ENCODE results near the gene TDRD1.

DNA sequence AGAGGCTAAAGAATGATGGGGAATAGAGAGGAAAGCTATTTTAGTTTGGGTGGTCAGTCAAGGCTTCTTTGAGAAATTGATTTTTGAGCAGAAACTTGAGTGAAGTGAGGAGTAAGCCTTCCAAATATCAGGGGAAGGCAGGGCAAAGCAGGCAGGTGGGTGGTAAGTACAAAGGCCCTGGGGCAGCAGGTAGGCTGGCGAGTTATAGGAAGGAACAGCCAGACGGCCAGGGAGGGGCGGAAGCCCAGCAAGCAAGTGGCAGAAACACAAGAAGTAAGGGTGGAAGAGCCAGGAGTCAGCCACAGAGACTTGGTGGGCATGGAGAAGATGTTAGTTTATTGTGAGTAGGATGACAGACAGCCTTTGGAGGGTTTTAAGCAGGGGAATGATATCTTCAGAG, 94.8 kb downstream of the TDRD1 start:
- TF ChIP-seq POLR2A (IDR thresholded peaks at IDR 0.05) (no peak), CTCF (IDR thresholded peaks at IDR 0.05) (no peak), POLR2AphosphoS5 (IDR thresholded peaks at IDR 0.05; ENCODE audit: insufficient read depth in 1 of 2, low read depth in 1 of 2) (no peak)

All from vagina (tissue), 2 donors.